Measurements from ENCODE around the gene TMEM94.

The TMEM94 gene

DNA sequence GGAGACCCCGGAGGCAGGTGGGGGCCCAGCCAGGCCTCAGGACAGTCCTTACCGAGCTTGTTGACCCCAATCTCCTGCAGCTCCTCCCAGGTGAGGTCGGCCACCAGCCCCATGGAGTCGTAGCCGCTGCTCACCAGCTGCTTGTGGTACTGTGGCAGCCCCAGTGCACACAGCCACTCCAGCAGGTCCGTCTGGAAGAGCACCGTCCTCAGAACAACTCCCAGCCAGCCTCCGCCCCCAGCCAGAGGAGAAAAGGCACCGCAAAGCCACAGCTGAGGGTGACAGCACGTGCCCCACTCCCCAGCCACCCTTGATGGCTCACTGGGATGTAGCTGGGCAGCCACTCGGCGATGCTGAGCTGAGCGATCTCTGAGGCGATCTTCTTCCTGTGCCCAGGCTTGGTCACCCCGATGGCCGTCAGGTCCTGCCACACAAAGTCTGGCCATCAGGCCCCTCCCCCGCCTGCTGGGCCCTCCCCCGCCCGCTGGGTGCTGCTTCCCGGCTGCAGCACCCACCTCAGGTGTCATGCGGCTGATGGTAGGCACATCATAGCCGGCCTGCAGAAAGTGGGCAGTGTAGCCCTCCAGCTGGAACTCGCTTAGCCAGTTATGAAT, 47.0 kb downstream of the TMEM94 start:
- TF ChIP-seq, protein P1, sequence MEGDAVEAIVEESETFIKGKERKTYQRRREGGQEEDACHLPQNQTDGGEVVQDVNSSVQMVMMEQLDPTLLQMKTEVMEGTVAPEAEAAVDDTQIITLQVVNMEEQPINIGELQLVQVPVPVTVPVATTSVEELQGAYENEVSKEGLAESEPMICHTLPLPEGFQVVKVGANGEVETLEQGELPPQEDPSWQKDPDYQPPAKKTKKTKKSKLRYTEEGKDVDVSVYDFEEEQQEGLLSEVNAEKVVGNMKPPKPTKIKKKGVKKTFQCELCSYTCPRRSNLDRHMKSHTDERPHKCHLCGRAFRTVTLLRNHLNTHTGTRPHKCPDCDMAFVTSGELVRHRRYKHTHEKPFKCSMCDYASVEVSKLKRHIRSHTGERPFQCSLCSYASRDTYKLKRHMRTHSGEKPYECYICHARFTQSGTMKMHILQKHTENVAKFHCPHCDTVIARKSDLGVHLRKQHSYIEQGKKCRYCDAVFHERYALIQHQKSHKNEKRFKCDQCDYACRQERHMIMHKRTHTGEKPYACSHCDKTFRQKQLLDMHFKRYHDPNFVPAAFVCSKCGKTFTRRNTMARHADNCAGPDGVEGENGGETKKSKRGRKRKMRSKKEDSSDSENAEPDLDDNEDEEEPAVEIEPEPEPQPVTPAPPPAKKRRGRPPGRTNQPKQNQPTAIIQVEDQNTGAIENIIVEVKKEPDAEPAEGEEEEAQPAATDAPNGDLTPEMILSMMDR (conservative IDR thresholded peaks at IDR 0.05; ENCODE audit: control insufficient read depth, insufficient read depth, low read depth, low read length) = no peak
- H3K4me3 ChIP-seq (ENCODE audit: control insufficient read depth, low read depth, low read length) = no peak overlapping the region
- no peak for DNase-seq (ENCODE audit: low read depth)

DNA sequence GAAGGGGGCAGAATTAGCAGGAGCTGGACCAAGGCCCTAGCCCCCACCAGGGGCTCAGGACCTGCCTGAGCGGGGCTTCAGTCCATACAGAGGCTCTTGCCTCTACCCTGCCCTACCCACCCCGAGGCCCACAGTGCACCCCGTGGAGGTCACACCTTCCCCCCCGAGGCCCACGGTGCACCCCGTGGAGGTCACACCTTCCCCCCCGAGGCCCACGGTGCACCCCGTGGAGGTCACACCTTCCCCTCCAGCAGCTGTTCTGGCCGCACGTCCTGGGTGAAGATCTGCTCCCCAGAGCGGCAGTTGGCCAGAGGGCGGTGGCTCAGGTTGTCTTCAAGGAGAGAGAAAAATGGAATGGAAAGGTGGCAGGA, 47.5 kb downstream of the TMEM94 start:
- no peak for DNase-seq (ENCODE audit: low read depth)
- TF ChIP-seq, protein P1 (conservative IDR thresholded peaks at IDR 0.05; ENCODE audit: control insufficient read depth, insufficient read depth, low read depth, low read length) = no peak
- no peak overlapping the region for H3K4me3 ChIP-seq (ENCODE audit: control insufficient read depth, low read depth, low read length)

DNA sequence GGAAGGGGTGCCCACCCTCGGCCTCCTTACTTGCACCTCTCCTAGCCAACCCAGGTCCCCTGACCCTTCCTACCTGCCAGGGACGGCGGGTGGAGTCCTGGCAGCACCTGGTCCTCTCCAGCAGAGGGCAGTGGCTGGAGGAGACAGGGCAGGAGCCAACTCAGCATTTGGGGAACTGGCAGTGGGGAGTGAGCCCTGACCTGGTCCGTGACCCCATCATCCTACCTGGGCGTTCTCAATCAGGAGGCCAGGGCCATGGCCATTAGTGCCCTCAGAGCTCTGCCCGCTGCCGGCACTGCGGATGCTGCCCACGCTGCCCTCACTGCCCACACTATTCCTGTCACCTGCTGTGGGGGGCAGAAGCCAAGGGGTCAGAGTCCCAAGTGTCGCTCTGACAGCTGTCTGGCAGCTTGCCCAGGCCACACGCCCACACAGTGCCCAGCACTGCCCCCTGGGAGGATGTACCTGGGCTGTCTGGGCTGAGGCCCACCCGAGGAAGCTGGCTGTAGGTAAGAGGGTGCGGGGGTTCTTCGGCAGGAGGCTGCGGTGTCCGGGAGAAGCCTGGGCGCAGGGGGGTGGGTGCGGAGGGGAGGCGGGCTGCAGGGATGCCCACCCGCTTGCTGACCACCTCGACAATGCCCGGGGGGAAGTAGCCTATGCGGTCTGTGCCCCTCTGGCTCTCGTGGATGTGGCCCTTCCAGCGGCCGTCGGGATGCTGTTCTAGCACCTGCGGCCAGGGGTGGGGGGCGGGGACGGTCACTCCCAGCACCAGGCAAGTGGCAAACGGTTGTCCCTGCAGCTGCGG, 48.1 kb downstream of the TMEM94 start:
- H3K4me3 ChIP-seq (ENCODE audit: control insufficient read depth, low read depth, low read length) = no peak overlapping the region
- no peak for DNase-seq (ENCODE audit: low read depth)
- TF ChIP-seq, protein P1 (conservative IDR thresholded peaks at IDR 0.05; ENCODE audit: control insufficient read depth, insufficient read depth, low read depth, low read length) = peak; percentile 45

DNA sequence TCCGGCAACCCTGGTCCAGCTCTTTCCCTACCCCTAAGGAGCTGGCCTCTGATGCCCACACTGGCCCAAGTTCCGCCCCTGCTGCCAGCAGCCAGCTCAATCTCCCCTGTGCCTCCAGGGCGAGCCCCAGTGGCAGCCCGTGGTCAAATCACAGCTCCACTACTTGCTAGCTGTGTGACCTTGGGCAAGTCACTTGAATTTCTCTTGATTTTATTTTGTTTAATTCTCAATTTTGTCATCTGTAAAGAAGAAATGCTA, 48.6 kb downstream of the TMEM94 start:
- no peak overlapping the region for H3K4me3 ChIP-seq (ENCODE audit: control insufficient read depth, low read depth, low read length)
- no peak for DNase-seq (ENCODE audit: low read depth)
- TF ChIP-seq, protein P1 (conservative IDR thresholded peaks at IDR 0.05; ENCODE audit: control insufficient read depth, insufficient read depth, low read depth, low read length) = no peak

DNA sequence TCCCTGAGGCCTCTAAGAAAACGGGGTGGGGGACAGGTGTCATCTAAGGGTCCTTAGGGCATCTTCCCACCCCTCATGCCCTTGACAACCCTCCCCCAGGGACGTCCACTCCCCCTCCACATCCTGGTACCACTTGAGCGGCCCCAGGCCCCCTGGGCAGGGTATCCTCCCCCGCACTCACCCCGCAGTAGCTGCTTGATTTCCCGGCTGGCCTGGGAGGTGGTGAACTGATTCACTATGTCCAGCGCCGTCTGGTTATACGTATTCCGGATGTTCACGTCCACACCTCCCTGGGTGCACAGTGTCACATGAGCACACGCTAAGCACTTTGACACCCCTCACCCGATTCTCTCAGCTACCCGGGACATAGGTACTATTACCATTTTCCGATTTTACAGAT, 49.2 kb downstream of the TMEM94 start:
- DNase-seq (ENCODE audit: low read depth) = no peak
- TF ChIP-seq, protein P1 (conservative IDR thresholded peaks at IDR 0.05; ENCODE audit: control insufficient read depth, insufficient read depth, low read depth, low read length) = no peak
- H3K4me3 ChIP-seq (ENCODE audit: control insufficient read depth, low read depth, low read length) = no peak overlapping the region

DNA sequence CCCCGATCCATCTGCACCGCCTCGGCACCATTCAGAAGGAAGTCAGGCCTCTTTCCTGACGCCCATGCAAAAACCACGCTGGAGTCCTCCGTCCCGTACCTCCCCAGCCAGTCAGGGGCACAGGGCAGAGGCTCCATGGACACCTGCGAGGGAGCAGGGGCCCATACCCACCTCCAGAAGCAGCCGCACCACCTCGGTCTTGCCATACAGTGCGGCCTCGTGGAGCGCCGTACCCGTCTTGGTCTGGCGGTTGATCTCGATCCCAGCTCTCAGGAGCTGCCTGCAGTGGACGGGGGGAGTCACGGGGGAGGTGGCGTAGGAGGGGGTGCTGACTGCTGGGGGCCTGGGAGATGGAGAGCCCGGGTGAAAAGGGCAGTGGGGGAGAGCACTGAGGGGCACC, 49.7 kb downstream of the TMEM94 start:
- H3K4me3 ChIP-seq (ENCODE audit: control insufficient read depth, low read depth, low read length) = no peak overlapping the region
- TF ChIP-seq, protein P1 (conservative IDR thresholded peaks at IDR 0.05; ENCODE audit: control insufficient read depth, insufficient read depth, low read depth, low read length) = no peak
- DNase-seq (ENCODE audit: low read depth) = no peak

Data from fibroblast of mammary gland (primary cell).